CMK (cell line): Measurements from ENCODE around the gene LIMA1.
A peak's percentile ranks its signal among the peaks of the same experiment; 100 is the strongest.
"Not testable (repeated sequence)": the region's sequence is repeated elsewhere in the genome, so short reads cannot be mapped to it uniquely, and the experiment has no call there.

Experiments
- DNase-seq: peaks from one replicate; pipeline ENCODE4 v3.0.0-alpha.2; 2010; ENCODE audit warnings: low read depth

Gene LIMA1

GRCh38 chr12:50283229-50283923, at the start of gene LIMA1:
Gene LIMA1 (minus strand): TSS chr12:50283520. CDS start chr12:50248751, 34,769 bp downstream.
- peak; percentile 62 for DNase-seq

DNA sequence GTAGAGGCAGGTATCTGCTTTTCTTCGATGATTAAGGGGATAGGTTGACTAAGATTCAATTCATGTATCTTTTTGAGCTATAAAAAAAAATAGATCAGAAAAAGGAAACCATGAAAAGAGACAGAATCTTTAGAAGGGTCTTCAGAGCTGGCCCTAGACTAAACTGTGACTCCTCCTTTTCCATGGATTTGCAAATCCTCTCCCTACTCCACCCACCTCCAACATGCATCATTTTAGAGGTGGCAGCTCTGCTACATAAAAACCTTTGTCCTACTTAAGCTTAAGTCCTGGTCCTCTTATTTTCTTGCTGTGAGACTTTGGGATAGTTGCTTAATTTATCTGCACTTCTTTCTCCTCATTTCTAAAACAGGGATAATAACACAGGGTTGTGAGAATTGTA, 48.4 kb upstream of the LIMA1 start:
- no peak for DNase-seq

DNA sequence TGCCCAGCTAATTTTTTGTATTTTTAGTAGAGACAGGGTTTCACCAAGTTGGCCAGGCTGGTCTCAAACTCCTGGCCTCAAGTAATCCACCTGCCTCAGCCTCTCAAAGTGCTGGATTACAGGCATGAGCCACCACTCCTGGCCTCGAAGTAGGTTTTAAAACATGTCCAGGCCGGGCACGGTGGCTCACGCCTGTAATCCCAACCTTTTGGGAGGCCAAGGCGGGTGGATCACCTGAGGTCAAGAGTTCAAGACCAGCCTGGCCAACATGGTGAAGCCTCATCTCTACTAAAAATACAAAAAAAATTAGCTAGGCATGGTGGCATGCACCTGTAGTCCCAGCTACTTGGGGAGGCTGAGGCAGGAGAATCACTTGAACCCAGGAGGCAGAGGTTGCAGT, 45.3 kb upstream of the LIMA1 start:
- DNase-seq = not testable (repeated sequence)

GRCh38 chr12:50326590-50327284, 43.4 kb upstream of the LIMA1 start:
- no peak for DNase-seq

DNA sequence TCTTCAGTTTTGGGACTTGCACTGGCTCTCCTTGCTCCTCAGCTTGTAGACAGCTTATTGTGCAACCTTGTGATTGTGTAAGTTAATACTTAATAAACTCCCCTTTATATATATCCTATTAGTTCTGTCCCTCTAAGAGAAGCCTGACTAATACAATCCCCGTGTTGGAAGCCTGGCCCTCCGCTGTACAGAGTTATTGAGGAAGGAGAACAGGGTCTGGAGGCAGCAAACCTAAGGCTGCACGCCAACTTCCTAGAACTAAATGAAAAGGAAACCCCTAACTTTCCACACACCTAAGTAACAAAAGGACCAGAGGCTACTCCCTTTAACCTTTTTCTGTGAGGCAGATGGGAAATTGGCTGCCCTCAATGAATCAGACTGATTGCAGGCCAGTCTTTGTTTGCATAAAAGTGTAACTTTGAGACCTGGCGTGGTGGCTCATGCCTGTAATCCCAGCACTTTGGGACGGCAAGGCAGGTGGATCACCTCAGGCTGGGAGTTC, 42.6 kb upstream of the LIMA1 start:
- DNase-seq = no peak

DNA sequence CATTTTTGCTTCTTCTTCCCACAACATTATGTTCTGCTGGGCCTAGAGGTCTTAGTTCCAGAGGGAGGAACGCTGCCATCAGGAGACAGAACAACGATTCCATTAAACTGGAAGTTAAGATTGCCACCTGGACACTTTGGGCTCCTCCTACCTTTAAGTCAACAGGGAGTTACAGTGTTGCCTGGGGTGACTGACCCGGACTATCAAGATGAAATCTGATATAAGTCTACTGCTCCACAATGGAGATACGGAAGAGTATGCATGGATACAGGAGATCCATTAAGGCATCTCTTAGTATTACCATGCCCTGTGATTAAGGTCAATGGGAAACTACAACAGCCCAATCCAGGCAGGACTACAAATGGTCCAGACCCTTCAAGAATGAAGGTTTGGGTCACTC, 41.5 kb upstream of the LIMA1 start:
- not testable (repeated sequence) for DNase-seq

DNA sequence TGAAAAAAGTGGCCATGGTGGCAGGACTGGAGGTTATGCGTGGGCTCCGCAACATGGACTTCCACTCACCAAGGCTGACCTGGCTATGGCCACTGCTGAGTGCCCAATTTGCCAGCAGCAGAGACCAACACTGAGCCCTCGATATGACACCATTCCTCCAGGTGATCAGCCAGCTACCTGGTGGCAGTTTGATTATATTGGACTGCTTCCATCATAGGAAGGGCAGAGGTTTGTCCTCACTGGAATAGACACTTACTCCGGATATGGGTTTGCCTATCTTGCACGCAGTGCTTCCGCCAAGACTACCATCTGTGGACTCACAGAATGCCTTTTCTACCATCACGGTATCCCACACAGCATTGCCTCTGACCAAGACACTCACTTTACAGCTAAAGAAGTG, 40.8 kb upstream of the LIMA1 start:
- DNase-seq = not testable (repeated sequence)

- DNase-seq = no peak
Measured at GRCh38 chr12:50322206-50322605, 38.9 kb upstream of the LIMA1 start.

DNA sequence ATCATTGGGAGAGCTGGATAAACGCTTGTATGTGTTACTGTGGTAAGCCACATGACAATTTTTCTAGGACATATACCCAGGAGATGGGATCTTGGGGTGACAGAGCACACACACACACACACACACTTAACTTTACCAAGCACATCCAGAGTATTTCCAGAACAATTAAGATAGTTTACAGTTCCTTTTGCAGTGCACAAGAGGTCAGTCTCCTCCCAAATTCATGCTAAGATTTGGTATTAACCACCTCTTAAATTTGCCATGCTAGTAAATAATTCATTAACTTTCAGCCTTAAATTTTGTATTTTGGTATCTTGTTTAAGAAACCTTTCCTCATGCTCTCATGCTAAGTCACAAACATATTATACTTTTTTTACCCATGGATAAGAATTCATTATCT, 33.9 kb upstream of the LIMA1 start:
- no peak for DNase-seq

GRCh38 chr12:50315803-50316202, 32.5 kb upstream of the LIMA1 start:
- DNase-seq = no peak

DNA sequence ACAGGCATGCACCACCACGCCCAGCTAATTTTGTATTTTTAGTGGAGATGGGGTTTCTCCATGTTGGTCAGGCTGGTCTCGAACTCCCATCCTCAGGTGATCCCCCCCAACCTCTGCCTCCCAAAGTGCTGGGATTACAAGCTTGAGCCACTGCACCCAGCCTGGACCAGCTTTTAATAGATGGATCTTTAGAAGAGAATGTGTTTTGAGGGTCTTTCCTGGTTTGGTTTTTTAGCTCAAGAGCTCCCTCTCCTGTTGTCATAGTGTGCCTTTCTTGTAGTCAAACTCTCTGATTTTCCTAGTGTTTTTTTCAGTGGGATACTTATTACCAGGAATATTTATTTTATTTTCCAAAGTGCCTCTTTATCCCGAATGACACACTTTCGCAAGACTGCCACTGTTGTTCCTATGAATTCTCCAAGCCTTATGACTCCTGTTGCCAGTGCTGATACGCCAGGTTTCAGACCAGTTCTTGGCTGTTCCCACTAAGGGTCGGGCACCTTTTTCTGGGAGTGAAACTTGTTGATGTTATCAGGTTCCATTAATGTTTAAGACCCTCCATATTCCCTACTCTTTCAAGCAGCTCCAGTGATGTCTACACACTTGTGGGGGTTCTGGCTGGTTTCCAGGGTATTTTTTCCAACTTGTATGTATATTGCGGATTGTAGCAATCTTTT, 31.5 kb upstream of the LIMA1 start:
- DNase-seq = no peak

- not testable (repeated sequence) for DNase-seq
Measured at GRCh38 chr12:50313971-50314370, 30.7 kb upstream of the LIMA1 start.

GRCh38 chr12:50313256-50313931, 30.1 kb upstream of the LIMA1 start:
- no peak for DNase-seq

GRCh38 chr12:50311858-50312609, 28.7 kb upstream of the LIMA1 start:
- DNase-seq = not testable (repeated sequence)

DNA sequence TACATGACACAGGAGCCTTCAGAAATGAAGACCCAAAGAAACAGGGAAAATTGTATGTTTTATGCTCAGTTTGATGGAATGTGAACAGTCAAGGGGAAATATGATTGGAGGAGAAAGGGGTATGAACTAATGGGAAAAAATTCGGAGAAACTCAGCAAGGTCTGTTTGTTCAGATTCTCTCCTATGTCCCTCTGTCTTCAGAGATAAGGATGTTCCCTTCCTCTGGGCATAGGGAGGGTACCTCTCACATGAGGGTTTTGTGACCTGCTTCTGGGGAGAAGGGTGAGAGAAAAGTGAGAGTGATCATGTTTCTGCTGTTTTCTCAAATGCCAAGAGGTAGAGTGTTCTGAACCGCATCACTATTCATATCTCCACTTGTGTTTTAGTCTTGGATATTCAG, 26.6 kb upstream of the LIMA1 start:
- DNase-seq = no peak

- DNase-seq = no peak
Measured at GRCh38 chr12:50302686-50303085, 19.4 kb upstream of the LIMA1 start.

GRCh38 chr12:50297996-50298395, 14.7 kb upstream of the LIMA1 start:
- no peak for DNase-seq

DNA sequence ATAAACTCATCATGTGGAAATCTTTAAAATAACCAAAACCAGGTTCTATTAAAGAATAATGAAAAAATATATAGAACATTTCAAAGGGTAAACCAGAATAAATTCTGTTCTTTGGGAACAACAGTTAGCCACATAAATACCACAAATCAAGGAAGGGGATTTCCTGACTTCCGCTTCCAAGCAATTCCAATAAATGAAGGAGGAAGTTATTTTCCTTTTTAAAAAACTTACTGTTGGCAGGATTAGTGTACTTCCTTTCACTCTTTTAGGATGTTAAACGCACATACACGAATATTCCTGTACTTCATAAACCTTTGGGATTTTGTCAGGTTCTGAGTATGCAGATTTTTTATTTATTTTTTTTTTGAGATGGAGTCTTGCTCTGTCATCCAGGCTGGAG, 13.7 kb upstream of the LIMA1 start:
- DNase-seq = no peak

DNA sequence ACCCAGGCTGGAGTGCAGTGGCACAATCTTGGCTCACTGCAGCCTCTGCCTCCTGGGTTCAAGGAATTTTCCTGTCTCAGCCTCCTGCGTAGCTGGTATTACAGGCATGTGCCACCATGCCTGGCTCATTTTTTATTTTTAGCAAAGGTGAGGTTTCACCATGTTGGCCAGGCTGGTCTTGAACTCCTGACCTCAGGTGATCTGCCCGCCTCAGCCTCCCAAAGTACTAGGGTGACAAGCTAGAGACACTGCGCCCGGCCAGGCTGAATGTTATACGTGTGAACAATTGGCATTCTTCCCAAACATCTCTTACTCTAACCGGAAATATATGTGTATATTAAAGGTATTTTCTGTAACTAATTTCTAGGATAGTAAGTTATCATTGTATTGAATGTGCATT, 13.2 kb upstream of the LIMA1 start:
- no peak for DNase-seq

DNA sequence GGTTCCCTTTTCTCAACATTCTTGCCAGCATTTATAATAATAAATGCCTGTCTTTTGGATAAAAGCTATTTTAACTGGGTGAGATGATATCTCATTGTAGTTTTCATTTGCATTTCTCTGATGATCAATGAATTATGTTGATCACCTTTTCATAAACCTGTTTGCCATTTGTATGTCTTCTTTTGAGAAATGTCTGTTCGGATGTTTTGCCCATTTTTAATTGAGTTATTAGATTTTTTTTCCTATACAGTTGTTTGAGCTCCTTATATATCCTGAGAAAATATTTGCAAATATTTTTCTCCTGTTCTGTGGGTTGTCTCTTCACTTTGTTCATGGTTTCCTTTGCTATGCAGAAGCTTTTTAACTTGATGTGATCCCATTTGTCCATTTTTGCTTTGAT, 8.1 kb upstream of the LIMA1 start:
- DNase-seq = no peak

GRCh38 chr12:50290692-50291091, 7.4 kb upstream of the LIMA1 start:
- DNase-seq = not testable (repeated sequence)

GRCh38 chr12:50287271-50287670, 4.0 kb upstream of the LIMA1 start:
- no peak for DNase-seq
